GM18951 (cell line): ENCODE measurements around the gene VASH2.

Experiments
- POLR2A ChIP-seq: IDR thresholded peaks from 4 replicates; pipeline ENCODE4 v1.6.1; 2011; ENCODE audit warnings: mild to moderate bottlenecking; ENCODE audit not compliant: insufficient read length, insufficient read depth; ENCODE audit errors: extremely low read depth
- in situ Hi-C: fragments of 300-500 bp; cut with MboI; formaldehyde crosslinking; loops from one replicate; pipeline ENCODE4 v1.12.0; 2022; ENCODE audit warnings: low sequenced_read_pairs, mixed read lengths, inconsistent platforms; ENCODE audit not compliant: unreplicated experiment

Gene VASH2

DNA sequence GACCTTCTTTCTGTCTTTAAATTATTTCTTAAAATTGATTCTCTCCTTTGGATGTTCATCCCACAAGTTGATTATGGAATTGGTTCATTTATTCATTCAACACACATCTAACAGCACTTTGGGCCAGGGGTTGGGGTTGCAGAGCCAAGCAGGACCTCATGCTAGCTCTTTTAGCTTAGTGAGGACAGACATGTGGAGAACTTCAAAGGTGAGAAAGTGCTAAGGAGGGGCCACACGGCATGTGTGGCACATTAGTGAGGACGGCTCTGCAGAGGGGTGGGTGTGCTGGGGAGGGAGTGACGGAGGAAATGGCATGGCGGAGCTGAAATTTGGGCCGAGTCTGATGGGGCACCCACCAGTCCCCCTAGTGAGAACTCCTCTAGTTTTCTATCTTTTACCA lies 32.5 kb upstream of the VASH2 start:
- in situ Hi-C loops = no loop called here
- TF ChIP-seq POLR2A = no peak

DNA sequence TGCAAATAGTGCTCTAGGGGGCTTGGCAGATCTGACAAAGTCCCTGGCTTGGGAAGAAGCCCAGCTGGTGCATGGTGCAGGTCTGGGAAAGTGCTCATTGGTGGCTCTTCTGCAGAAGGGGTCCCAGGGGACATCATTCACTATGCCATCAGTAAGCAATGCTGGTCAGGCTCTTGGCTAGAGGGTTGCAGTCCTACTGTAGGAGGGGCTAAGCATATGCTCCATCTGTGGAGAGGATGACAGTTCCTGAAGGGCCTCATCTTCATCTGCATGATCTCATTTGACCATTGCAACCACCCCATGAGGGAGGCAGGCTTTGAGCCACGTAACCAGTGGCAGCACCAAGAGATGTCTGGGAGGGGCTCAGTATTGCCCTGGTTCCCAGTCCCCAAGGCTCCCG lies 31.5 kb upstream of the VASH2 start:
- in situ Hi-C loops = no loop called here
- no peak for TF ChIP-seq POLR2A

DNA sequence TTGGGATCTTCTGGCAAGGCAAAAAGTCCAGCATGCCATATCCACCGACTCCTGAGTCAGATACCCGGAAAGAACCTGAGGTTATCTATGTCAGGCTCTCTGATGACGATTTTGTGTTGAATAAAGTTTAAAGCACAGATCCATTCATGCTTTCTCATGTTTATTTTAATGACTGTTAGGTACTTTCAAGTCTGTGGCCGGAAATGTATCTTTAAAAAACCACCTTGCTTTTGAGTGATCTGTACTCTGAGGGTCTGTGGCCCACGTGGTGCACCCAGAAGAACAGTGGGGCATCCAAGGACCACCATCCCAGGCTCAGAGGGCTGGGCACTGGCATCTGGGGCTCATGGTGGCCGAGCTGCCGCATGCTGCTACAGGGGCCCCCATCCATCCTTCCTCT lies 30.1 kb upstream of the VASH2 start:
- TF ChIP-seq POLR2A = no peak
- in situ Hi-C loops = no loop called here

DNA sequence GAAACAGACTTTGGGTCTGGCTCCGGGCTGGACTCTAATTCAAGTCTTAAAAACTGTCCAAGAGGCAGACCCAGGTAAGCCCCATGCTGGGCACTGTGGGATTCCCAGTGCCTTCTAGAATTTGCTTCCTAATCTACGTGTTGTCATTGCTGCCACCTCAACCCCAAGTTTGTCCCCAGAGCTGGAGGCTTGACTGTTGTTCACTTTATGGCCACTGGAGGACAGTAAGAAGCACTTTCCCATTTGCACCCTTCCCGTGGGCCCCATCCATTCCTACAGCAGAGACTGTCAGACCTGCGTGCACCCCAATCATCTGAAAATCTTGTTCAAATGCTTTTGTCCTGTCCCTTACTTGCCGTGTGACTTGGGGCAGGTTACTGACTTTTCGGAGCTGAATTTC lies 29.4 kb upstream of the VASH2 start:
- no peak for TF ChIP-seq POLR2A
- in situ Hi-C loops = no loop called here

DNA sequence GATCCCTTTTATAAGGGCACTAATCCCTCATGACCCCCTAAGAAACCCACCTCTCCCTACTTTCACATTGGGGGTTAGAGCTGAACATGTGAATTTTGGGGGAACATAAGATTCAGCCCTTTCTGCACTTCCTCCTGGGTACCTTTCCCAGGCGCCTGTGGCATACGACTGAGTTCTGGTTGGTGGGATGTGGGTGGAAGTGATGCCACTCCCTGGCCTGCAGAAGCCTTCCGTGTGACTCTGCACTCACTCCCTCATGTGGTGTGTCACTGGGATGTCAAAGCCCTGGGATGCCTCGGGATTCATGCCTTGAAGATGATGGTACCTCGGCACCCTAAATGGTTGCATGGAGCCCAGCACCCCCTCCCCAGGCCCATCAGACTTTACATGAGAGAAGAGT lies 28.3 kb upstream of the VASH2 start:
- TF ChIP-seq POLR2A = no peak
- in situ Hi-C loops = no loop called here

DNA sequence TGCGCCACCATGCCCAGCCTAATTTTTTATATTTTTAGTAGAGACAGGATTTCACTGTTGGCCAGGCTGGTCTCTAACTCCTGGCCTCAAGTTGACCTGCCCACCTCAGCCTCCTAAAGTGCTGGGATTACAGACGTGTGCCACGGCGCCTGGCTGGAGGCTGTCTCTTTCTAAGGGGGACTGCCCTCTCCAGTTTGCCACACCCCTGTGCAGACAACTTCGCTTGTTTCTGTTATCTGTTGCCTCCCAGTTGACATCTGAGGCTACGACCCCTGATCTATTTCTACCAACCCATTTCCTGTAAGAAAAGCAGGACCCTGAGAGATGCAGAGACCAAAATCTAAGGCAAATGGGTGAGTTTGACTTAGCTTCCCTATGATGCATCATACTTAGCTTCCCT lies 24.0 kb upstream of the VASH2 start:
- in situ Hi-C loops = no loop called here
- no peak for TF ChIP-seq POLR2A

DNA sequence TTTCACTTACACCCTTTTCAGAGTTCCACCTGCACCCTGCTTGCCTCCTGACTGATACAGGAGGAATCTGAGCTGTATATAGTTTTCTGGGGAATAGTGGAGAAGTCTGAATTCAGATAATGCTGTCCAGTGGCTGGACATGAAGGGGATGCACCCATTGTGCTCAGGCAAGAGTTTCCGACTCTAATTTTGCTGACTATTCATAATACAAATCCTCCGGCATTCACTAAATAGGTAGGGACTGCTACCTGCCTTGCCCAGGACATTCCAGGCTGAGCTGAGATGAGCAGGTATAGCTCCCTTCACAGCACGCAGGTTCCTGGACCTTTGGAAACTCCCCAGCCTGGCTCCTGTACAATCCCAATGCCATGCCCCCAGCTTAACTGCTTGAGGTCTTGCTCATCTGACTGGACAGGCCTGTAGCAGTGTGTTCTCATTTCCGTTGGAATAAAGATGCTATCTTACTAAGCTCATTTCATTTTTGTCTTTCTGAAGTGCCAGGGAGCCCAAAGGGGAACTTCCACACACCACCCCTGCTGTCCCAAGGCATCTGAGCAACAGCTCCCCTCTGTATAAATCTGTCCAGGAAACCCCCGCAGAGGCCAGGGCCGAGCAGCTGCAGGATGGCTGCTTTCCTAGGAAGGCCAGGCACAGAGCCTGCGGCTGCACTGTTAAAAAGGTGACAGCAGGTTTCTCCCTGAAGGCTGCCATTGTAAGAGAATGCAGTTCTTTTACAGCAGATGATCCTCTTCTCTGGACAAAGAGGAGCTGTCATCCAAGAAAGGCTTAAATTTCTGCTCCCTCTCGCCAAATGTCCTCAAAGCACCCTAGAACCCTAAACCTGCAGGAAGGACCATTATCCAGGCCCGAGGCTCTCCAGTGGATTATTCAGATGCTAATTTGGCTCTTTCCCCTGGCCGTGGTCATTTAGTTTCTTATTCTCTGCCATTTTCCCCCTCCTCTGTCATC lies 21.7 kb upstream of the VASH2 start:
- no peak for TF ChIP-seq POLR2A
- in situ Hi-C loops = no loop called here

DNA sequence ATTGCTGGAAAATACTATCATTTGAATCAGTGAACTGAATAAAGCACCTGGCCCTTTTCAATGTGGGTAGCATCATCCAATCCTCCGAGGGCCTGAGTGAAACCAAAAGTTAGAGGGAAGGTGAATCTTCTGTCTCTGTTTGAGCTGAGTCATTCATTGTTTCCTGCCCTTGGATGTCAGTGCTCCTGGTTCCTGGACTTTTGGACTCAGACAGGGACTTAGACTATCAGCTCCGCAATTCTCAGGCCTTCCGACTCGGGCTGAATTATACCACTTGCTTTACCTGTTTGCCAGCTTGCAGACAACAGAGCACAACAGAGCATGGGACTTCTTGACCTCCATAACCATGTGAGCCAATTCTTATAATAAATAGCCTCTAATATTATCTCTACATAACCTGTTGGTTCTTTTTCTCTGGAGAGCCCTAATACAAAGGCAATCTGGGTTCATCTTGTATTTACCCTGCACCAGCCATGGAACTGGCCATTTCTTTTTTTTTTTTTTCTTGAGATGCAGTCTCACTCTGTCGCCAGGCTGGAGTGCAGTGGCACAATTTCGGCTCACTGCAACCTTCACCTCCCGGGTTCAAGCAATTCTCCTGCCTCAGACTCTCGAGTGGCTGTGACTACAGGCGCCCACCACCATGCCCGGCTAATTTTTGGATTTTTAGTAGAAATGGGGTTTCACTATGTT lies 19.2 kb upstream of the VASH2 start:
- TF ChIP-seq POLR2A = no peak
- in situ Hi-C loops = no loop called here

DNA sequence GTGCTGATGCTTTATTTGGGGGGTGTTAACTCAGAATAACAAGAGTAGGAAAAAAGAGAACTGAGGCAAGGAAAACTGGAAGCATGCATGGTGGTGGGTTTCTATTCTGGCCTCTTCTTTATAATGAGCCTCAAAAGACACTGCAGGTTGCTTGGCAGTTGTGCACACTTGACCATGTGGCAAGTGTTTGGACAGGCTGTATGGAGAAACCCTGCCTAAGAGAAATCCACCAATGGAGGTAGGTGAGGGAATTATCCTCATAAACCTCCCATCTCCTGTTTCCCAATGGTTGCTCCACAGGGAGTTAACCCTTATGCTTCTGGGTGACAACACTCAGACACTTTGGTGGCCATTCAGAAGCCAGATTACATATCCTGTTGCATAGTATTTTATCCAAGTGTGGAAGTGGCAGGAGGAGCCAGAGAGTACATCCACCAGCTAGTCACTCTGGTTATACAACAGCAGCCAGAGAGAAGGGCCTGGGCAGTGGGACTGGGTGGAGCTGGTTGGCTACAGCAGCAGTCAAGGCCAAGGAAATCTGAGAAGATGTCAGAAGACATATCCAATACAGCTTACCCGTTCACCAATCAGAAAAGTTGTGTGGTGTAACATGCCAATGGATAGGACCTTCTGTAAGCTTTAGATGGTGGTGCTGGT lies 16.4 kb upstream of the VASH2 start:
- no peak for TF ChIP-seq POLR2A
- in situ Hi-C loops = no loop called here

DNA sequence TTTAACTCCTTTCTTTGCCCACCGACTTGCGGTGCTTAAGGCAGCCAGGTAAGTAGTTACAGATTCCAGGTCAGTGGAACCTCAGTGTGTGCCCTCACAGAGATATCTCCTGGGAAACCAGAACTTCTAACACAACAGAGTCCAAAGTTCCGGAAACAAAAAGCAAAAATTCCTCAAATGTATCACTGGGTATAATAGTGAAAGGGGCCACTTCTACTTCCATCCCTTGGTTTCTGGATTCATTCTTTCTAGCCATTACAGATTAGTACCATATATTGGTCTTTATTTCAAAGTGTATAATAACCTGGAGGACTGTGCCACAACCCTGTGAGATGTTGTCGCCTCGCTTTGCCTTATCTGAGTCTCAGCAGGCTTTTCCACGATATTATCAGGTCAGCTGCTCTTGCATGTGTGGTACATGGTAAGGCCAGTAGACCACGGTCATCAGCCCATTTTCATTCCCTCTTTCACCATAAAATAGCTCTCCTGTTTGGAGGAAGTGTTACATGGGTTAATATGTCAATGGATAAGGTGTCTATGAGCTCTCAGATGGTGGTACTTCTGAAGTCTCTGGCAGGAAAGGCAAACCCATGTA lies 14.9 kb upstream of the VASH2 start:
- in situ Hi-C loops = no loop called here

DNA sequence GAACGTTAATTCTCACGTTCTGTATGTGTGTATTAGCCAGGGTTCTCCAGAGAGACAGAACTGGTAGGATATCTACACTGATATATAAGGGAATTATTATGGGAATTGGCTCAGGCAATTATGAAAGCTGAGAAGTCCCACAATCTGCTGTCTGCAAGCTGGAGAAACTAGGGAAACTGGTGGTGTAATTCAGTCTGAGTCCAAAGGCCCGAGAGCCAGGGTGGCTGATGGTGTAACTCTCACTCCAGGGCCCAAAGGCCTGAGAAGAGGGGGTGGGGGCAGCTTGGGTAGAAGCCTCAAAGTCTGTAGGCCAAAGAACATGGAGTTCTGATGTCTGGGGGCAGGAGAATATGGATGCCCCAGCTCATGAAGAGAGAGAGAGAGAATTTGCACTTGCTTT lies 13.3 kb upstream of the VASH2 start:
- in situ Hi-C loops = no loop called here
- no peak for TF ChIP-seq POLR2A

More for the DNA sequence above, 14.9 kb upstream of the VASH2 start:
- no peak for TF ChIP-seq POLR2A

DNA sequence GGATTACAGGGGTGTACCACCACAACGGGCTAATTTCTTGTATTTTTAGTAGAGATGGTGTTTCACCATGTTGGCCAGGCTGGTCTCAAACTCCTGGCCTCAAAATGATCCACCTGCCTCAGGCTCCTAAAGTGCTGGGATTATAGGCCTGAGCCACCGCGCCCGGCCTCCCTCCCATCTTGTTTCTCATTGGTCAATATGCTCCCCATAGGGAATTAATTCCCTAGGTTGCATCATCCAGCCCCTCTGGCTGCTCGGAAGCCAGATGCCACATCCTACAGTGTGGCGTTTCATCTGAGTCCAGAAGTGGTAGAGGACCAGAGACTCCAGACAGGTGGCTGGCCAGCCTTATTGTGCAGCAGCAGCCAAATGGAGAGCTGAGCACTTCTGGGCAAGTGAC lies 11.5 kb upstream of the VASH2 start:
- no peak for TF ChIP-seq POLR2A
- in situ Hi-C loops = no loop called here

DNA sequence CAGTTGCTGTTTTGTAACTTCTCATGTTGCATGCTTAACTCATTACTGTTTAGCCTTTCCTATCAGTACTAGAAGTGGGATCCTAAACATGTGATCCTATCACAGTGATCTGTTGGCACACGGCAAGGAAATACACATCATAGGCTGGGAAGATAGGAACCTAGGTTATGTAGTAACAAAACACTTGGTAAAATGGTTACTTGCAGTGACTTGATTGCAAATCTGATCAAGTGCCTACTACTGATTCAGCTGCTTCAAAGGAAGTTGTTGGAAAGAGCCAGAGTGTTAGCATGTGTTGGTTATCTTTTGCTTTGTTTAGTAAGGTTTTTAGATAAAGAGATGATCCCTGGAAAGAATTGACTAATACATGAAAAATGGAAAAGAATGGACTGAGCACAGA lies 8.9 kb upstream of the VASH2 start:
- in situ Hi-C loops = no loop called here
- TF ChIP-seq POLR2A = no peak
